ENCODE measurements around the gene ARHGAP29.

ARHGAP29 gene

GRCh38 chr1:94236630-94237290 lies 624 bp downstream of the ARHGAP29 start:
- Histone ChIP-seq H3K9me3 (ENCODE audit: control insufficient read depth, low read length) (no peaks in the 10 kb centered on the region), H3K36me3 (ENCODE audit: control insufficient read depth, insufficient read depth, low read length) (no peaks in the 10 kb centered on the region), H3K4me1 (ENCODE audit: control insufficient read depth, insufficient read depth, low read length, poor library complexity, severe bottlenecking) (no peaks in the 10 kb centered on the region), H3K27me3 (replicated peaks; ENCODE audit: control insufficient read depth, insufficient read depth, low read length, poor library complexity, severe bottlenecking) (peaks cover 18% of the 10 kb centered on the region), H3K4me3 (ENCODE audit: insufficient read depth, low read depth, low read length, poor library complexity, severe bottlenecking) (peak overlapping the region; percentile 26), H3K27ac (ENCODE audit: insufficient read depth, low read length, poor library complexity, severe bottlenecking) (no peak overlapping the region)
- DNase-seq = no peak

- Histone ChIP-seq H3K27me3 (replicated peaks; ENCODE audit: control insufficient read depth, insufficient read depth, low read length, poor library complexity, severe bottlenecking) (peaks cover 18% of the 10 kb centered on the region), H3K27ac (ENCODE audit: insufficient read depth, low read length, poor library complexity, severe bottlenecking) (no peak overlapping the region), H3K9me3 (ENCODE audit: control insufficient read depth, low read length) (no peaks in the 10 kb centered on the region), H3K4me1 (ENCODE audit: control insufficient read depth, insufficient read depth, low read length, poor library complexity, severe bottlenecking) (no peaks in the 10 kb centered on the region), H3K36me3 (ENCODE audit: control insufficient read depth, insufficient read depth, low read length) (no peaks in the 10 kb centered on the region), H3K4me3 (ENCODE audit: insufficient read depth, low read depth, low read length, poor library complexity, severe bottlenecking) (no peak overlapping the region)
- no peak for DNase-seq
Measured at GRCh38 chr1:94236013-94236491, 1.3 kb downstream of the ARHGAP29 start.

- no peak for DNase-seq
- H3K27me3 ChIP-seq (replicated peaks; ENCODE audit: control insufficient read depth, insufficient read depth, low read length, poor library complexity, severe bottlenecking) = peaks cover 18% of the 10 kb centered on the region
- no peaks in the 10 kb centered on the region for H3K36me3 ChIP-seq (ENCODE audit: control insufficient read depth, insufficient read depth, low read length)
- H3K9me3 ChIP-seq (ENCODE audit: control insufficient read depth, low read length) = no peaks in the 10 kb centered on the region
- H3K4me3 ChIP-seq (ENCODE audit: insufficient read depth, low read depth, low read length, poor library complexity, severe bottlenecking) = no peak overlapping the region
- H3K4me1 ChIP-seq (ENCODE audit: control insufficient read depth, insufficient read depth, low read length, poor library complexity, severe bottlenecking) = no peaks in the 10 kb centered on the region
- no peak overlapping the region for H3K27ac ChIP-seq (ENCODE audit: insufficient read depth, low read length, poor library complexity, severe bottlenecking)
Measured at GRCh38 chr1:94235189-94236012, 2.0 kb downstream of the ARHGAP29 start.

GRCh38 chr1:94234615-94235014 lies 2.8 kb downstream of the ARHGAP29 start:
- Histone ChIP-seq H3K27me3 (replicated peaks; ENCODE audit: control insufficient read depth, insufficient read depth, low read length, poor library complexity, severe bottlenecking) (peaks cover 18% of the 10 kb centered on the region), H3K9me3 (ENCODE audit: control insufficient read depth, low read length) (no peaks in the 10 kb centered on the region), H3K4me1 (ENCODE audit: control insufficient read depth, insufficient read depth, low read length, poor library complexity, severe bottlenecking) (no peaks in the 10 kb centered on the region), H3K27ac (ENCODE audit: insufficient read depth, low read length, poor library complexity, severe bottlenecking) (no peak overlapping the region), H3K4me3 (ENCODE audit: insufficient read depth, low read depth, low read length, poor library complexity, severe bottlenecking) (no peak overlapping the region), H3K36me3 (ENCODE audit: control insufficient read depth, insufficient read depth, low read length) (no peaks in the 10 kb centered on the region)
- DNase-seq = no peak

GRCh38 chr1:94231746-94232145 lies 5.6 kb downstream of the ARHGAP29 start:
- peaks cover 13% of the 10 kb centered on the region for H3K27me3 ChIP-seq (replicated peaks; ENCODE audit: control insufficient read depth, insufficient read depth, low read length, poor library complexity, severe bottlenecking)
- H3K27ac ChIP-seq (ENCODE audit: insufficient read depth, low read length, poor library complexity, severe bottlenecking) = no peak overlapping the region
- no peak overlapping the region for H3K4me3 ChIP-seq (ENCODE audit: insufficient read depth, low read depth, low read length, poor library complexity, severe bottlenecking)
- H3K9me3 ChIP-seq (ENCODE audit: control insufficient read depth, low read length) = no peaks in the 10 kb centered on the region
- DNase-seq = no peak
- no peaks in the 10 kb centered on the region for H3K36me3 ChIP-seq (ENCODE audit: control insufficient read depth, insufficient read depth, low read length)
- H3K4me1 ChIP-seq (ENCODE audit: control insufficient read depth, insufficient read depth, low read length, poor library complexity, severe bottlenecking) = no peaks in the 10 kb centered on the region

- H3K4me1 ChIP-seq (ENCODE audit: control insufficient read depth, insufficient read depth, low read length, poor library complexity, severe bottlenecking) = no peaks in the 10 kb centered on the region
- H3K36me3 ChIP-seq (ENCODE audit: control insufficient read depth, insufficient read depth, low read length) = no peaks in the 10 kb centered on the region
- DNase-seq = no peak
- H3K27me3 ChIP-seq (replicated peaks; ENCODE audit: control insufficient read depth, insufficient read depth, low read length, poor library complexity, severe bottlenecking) = peaks cover 9% of the 10 kb centered on the region
- H3K9me3 ChIP-seq (ENCODE audit: control insufficient read depth, low read length) = no peaks in the 10 kb centered on the region
- no peak overlapping the region for H3K4me3 ChIP-seq (ENCODE audit: insufficient read depth, low read depth, low read length, poor library complexity, severe bottlenecking)
- no peak overlapping the region for H3K27ac ChIP-seq (ENCODE audit: insufficient read depth, low read length, poor library complexity, severe bottlenecking)
Measured at GRCh38 chr1:94230920-94231319, 6.5 kb downstream of the ARHGAP29 start.

- Histone ChIP-seq H3K27ac (ENCODE audit: insufficient read depth, low read length, poor library complexity, severe bottlenecking) (no peak overlapping the region), H3K4me1 (ENCODE audit: control insufficient read depth, insufficient read depth, low read length, poor library complexity, severe bottlenecking) (no peaks in the 10 kb centered on the region)
Measured at GRCh38 chr1:94228640-94229375, 8.6 kb downstream of the ARHGAP29 start.

GRCh38 chr1:94227624-94228023 lies 9.8 kb downstream of the ARHGAP29 start:
- H3K4me1 ChIP-seq (ENCODE audit: control insufficient read depth, insufficient read depth, low read length, poor library complexity, severe bottlenecking) = no peaks in the 10 kb centered on the region
- H3K36me3 ChIP-seq (ENCODE audit: control insufficient read depth, insufficient read depth, low read length) = no peaks in the 10 kb centered on the region
- no peak overlapping the region for H3K4me3 ChIP-seq (ENCODE audit: insufficient read depth, low read depth, low read length, poor library complexity, severe bottlenecking)
- no peak for DNase-seq
- H3K27ac ChIP-seq (ENCODE audit: insufficient read depth, low read length, poor library complexity, severe bottlenecking) = no peak overlapping the region
- H3K27me3 ChIP-seq (replicated peaks; ENCODE audit: control insufficient read depth, insufficient read depth, low read length, poor library complexity, severe bottlenecking) = no peaks in the 10 kb centered on the region
- H3K9me3 ChIP-seq (ENCODE audit: control insufficient read depth, low read length) = no peaks in the 10 kb centered on the region

More at GRCh38 chr1:94228640-94229375, 8.6 kb downstream of the ARHGAP29 start:
- Histone ChIP-seq H3K36me3 (ENCODE audit: control insufficient read depth, insufficient read depth, low read length) (no peaks in the 10 kb centered on the region), H3K9me3 (ENCODE audit: control insufficient read depth, low read length) (no peaks in the 10 kb centered on the region), H3K4me3 (ENCODE audit: insufficient read depth, low read depth, low read length, poor library complexity, severe bottlenecking) (no peak overlapping the region), H3K27me3 (replicated peaks; ENCODE audit: control insufficient read depth, insufficient read depth, low read length, poor library complexity, severe bottlenecking) (peaks cover 3% of the 10 kb centered on the region)
- DNase-seq = no peak

GRCh38 chr1:94225845-94226244 lies 11.5 kb downstream of the ARHGAP29 start:
- Histone ChIP-seq H3K4me1 (ENCODE audit: control insufficient read depth, insufficient read depth, low read length, poor library complexity, severe bottlenecking) (no peaks in the 10 kb centered on the region), H3K4me3 (ENCODE audit: insufficient read depth, low read depth, low read length, poor library complexity, severe bottlenecking) (no peak overlapping the region), H3K36me3 (ENCODE audit: control insufficient read depth, insufficient read depth, low read length) (no peaks in the 10 kb centered on the region), H3K27me3 (replicated peaks; ENCODE audit: control insufficient read depth, insufficient read depth, low read length, poor library complexity, severe bottlenecking) (no peaks in the 10 kb centered on the region), H3K9me3 (ENCODE audit: control insufficient read depth, low read length) (no peaks in the 10 kb centered on the region), H3K27ac (ENCODE audit: insufficient read depth, low read length, poor library complexity, severe bottlenecking) (no peak overlapping the region)
- DNase-seq = no peak
